COR-L47 (cell line): Measurements from ENCODE around the gene ARMC9.

ENCODE experiments used
- DNase-seq: peaks from one replicate; lab custom pipeline; 2025; lab: John Stamatoyannopoulos, UW

ARMC9 gene

GRCh38 chr2:231421051-231421580 is 222.7 kb downstream of the ARMC9 start:
- no peak for DNase-seq

GRCh38 chr2:231422056-231422455 is 223.6 kb downstream of the ARMC9 start:
- DNase-seq, result no peak

- DNase-seq, result no peak
Measured at GRCh38 chr2:231423176-231423575, 224.7 kb downstream of the ARMC9 start.
